Suprapubic skin (tissue), 3 donors: ENCODE data around the gene LILRA6.

ENCODE experiments used
- CTCF ChIP-seq, 2 donors: fragments of 200-600 bp in 1 of 2; fragments of 450-650 bp in 1 of 2; sonication (generic) in 1 of 2; IDR thresholded peaks; one replicate each; pipeline ENCODE4 v1.5.1; 2016 to 2019; ENCODE audit warnings: antibody characterized with exemption in 2 of 2, mild to moderate bottlenecking in 1 of 2, moderate library complexity in 1 of 2
- EP300 ChIP-seq: sonication (generic); formaldehyde crosslinking; IDR thresholded peaks from one replicate; pipeline ENCODE4 v1.6.1; 2017; ENCODE audit warnings: antibody characterized with exemption
- POLR2A ChIP-seq, 2 donors: fragments of 450-650 bp; IDR thresholded peaks; one replicate each; pipeline ENCODE4 v1.6.1; 2017; ENCODE audit warnings: antibody characterized with exemption in 2 of 2, mild to moderate bottlenecking in 2 of 2, moderate library complexity in 2 of 2

GRCh38 chr19:54266133-54266532, 23.5 kb upstream of the LILRA6 start:
- peak in 1 of 2 donors; percentile 69 for TF ChIP-seq CTCF (IDR thresholded peaks at IDR 0.05)
- no peak for TF ChIP-seq POLR2A (IDR thresholded peaks at IDR 0.05)
- no peak for TF ChIP-seq EP300
